Fibroblast of lung (primary cell): Measurements from ENCODE around the gene AGXT. TPM values are rescaled to one million over a fixed set of nuclear protein-coding genes. Genes with fewer than 3 reads are reported as not detected.

Source experiments
- DNase-seq, 2 donors: peaks; one replicate each; pipeline versions ENCODE4 v3.0.0 to v3.0.0-alpha.2; 2010; ENCODE audit warnings: low read depth in 2 of 2
- H2AFZ ChIP-seq: 2 replicates; pipeline ENCODE4 v1.5.1; 2012; ENCODE audit warnings: low read length, control low read depth, inconsistent platforms
- H3K27ac ChIP-seq: 2 replicates; pipeline ENCODE4 v1.5.1; 2011; ENCODE audit warnings: low read length, control low read depth; ENCODE audit not compliant: insufficient read depth
- H3K27me3 ChIP-seq: 2 replicates; pipeline ENCODE4 v1.5.1; 2011; ENCODE audit warnings: mild to moderate bottlenecking, low read length; ENCODE audit not compliant: control insufficient read depth, insufficient read depth
- H3K36me3 ChIP-seq: 2 replicates; pipeline ENCODE4 v1.5.1; 2011; ENCODE audit warnings: low read length; ENCODE audit not compliant: control insufficient read depth, insufficient read depth
- H3K4me1 ChIP-seq: 2 replicates; pipeline ENCODE4 v1.5.1; 2011; ENCODE audit warnings: low read length; ENCODE audit not compliant: control insufficient read depth, insufficient read depth; ENCODE audit errors: extremely low read depth
- H3K4me2 ChIP-seq: 2 replicates; pipeline ENCODE4 v1.5.1; 2011; ENCODE audit warnings: low read length, control low read depth; ENCODE audit not compliant: insufficient read depth; ENCODE audit errors: extremely low read depth
- H3K4me3 ChIP-seq, 4 experiments: fragments of 200-600 bp in 1 of 4; sonication (generic) in 1 of 4; replicated peaks in 1 of 4; 2 replicates each; pipeline ENCODE4 v1.5.1; 2011 to 2016; ENCODE audit warnings: low read length in 4 of 4, low read depth in 3 of 4, mild to moderate bottlenecking in 3 of 4, control low read depth in 2 of 4, inconsistent platforms in 1 of 4, mixed read lengths in 1 of 4; ENCODE audit not compliant: insufficient read depth in 1 of 4; ENCODE audit errors: control extremely low read depth in 1 of 4
- H3K79me2 ChIP-seq: 2 replicates; pipeline ENCODE4 v1.5.1; 2012; ENCODE audit warnings: mild to moderate bottlenecking, low read length, inconsistent platforms; ENCODE audit not compliant: control insufficient read depth, insufficient read depth
- H3K9ac ChIP-seq: 2 replicates; pipeline ENCODE4 v1.5.1; 2011; ENCODE audit warnings: mild to moderate bottlenecking, low read length, control low read depth; ENCODE audit not compliant: insufficient read depth
- H3K9me3 ChIP-seq: 2 replicates; pipeline ENCODE4 v1.5.1; 2012; ENCODE audit warnings: low read depth, low read length; ENCODE audit not compliant: control insufficient read depth, insufficient read depth
- H4K20me1 ChIP-seq: 2 replicates; pipeline ENCODE4 v1.5.1; 2011; ENCODE audit warnings: low read length; ENCODE audit not compliant: control insufficient read depth, insufficient read depth; ENCODE audit errors: extremely low read depth
- EZH2 ChIP-seq: IDR thresholded peaks from 2 replicates; pipeline ENCODE4 v1.5.1; 2012; ENCODE audit warnings: low read length, control low read depth, mild to moderate bottlenecking; ENCODE audit errors: missing control alignments
- polyA plus RNA-seq, 2 donors: library from polyadenylated mRNA; depleted of rRNA in 1 of 2; stranded (reverse) in 1 of 2; unstranded in 1 of 2; fragments of >200 nt; gene quantifications; 2 replicates each; pipeline ENCODE4 v1.2.1, GENCODE V29; 2011 to 2012; ENCODE audit warnings: missing spikeins in 1 of 2
- total RNA-seq: library from RNA; depleted of rRNA; stranded (reverse); fragments of >200 nt; gene quantifications from 2 replicates; pipeline ENCODE4 v1.2.1, GENCODE V29; 2014
- TF ChIP-seq, protein P1 (sequence below), 2 donors: IDR thresholded peaks in 1 of 2; conservative IDR thresholded peaks in 1 of 2; 1 replicate in 1 of 2; 2 replicates in 1 of 2; pipeline ENCODE4 v1.5.1; 2011 to 2012; ENCODE audit warnings: low read length in 2 of 2, control low read depth in 1 of 2, inconsistent platforms in 1 of 2, low read depth in 1 of 2, mild to moderate bottlenecking in 1 of 2

Gene AGXT
- total and polyA plus RNA-seq, 2 donors (not counting 1 experiment from before 2014, with no cell fraction given), result not detected

DNA sequence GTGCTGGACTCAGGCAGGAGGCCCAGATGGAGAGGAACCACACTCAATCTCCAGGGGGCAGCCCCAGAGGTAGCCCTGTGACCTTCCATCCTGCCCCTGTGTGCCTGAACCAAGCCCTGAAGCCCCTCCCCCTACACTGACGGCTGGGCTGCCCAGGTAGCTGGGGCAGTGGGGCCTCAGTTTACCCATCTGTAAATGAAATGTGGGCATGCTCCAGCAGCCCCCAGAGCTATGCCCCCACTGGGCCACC lies 53.3 kb downstream of the AGXT start:
- H2AFZ ChIP-seq, result no peak overlapping the region

DNA sequence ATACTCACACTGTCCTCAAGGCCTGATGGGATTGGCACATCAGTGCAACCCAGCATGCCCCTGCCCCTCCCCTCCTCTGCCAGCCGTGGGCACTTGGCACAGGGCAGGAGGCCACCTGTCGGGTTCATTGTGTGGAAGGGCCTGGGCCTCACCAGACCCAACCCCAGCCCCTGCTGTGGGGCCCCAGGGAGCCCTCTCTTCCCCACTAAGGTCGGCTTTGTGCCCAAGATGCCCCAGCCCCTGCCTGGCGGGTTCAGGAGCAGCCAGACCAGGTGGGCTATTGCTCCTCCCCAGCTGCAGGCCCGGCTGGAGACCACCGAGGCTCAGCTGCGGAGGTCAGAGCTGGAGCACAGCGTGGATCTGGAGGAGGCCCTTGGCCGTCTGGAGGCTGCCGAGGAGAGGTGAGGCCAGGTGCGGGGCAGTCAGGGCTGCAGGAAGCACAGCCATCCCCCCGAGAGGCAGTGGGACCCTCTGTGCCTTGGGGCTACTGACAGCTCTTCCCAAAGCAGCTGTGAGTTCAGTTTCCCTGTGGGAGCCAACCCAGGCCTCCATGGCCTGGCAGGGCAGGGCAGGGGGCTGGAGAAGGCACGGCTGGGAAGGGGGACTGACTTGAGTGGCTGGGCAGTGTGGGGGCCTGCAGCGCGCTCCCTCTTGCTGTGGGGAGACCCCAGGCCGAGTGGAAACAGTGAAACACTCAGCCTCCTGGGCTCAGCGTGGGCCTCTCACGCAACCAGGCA lies 53.8 kb downstream of the AGXT start:
- no peaks in the 10 kb centered on the region for H3K79me2 ChIP-seq
- peaks cover 25% of the 10 kb centered on the region for H3K4me1 ChIP-seq
- no peak for TF ChIP-seq EZH2
- TF ChIP-seq, protein P1, sequence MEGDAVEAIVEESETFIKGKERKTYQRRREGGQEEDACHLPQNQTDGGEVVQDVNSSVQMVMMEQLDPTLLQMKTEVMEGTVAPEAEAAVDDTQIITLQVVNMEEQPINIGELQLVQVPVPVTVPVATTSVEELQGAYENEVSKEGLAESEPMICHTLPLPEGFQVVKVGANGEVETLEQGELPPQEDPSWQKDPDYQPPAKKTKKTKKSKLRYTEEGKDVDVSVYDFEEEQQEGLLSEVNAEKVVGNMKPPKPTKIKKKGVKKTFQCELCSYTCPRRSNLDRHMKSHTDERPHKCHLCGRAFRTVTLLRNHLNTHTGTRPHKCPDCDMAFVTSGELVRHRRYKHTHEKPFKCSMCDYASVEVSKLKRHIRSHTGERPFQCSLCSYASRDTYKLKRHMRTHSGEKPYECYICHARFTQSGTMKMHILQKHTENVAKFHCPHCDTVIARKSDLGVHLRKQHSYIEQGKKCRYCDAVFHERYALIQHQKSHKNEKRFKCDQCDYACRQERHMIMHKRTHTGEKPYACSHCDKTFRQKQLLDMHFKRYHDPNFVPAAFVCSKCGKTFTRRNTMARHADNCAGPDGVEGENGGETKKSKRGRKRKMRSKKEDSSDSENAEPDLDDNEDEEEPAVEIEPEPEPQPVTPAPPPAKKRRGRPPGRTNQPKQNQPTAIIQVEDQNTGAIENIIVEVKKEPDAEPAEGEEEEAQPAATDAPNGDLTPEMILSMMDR (conservative IDR thresholded peaks at IDR 0.05 in 1 of 2, IDR thresholded peaks at IDR 0.05 in 1 of 2; ENCODE audit: low read depth in 1 of 2, low read length in 2 of 2), result no peak
- DNase-seq, result no peak
- no peak overlapping the region for H3K9ac ChIP-seq
- no peaks in the 10 kb centered on the region for H3K27me3 ChIP-seq
- H4K20me1 ChIP-seq, result no peaks in the 10 kb centered on the region
- H2AFZ ChIP-seq, result no peak overlapping the region
- H3K9me3 ChIP-seq, result no peaks in the 10 kb centered on the region
- no peak overlapping the region for H3K4me2 ChIP-seq
- no peaks in the 10 kb centered on the region for H3K36me3 ChIP-seq
- H3K27ac ChIP-seq, result peak overlapping the region; percentile 100
- H3K4me3 ChIP-seq, result no peak overlapping the region

More for the DNA sequence above, 53.3 kb downstream of the AGXT start:
- no peaks in the 10 kb centered on the region for H4K20me1 ChIP-seq
- H3K9ac ChIP-seq, result peak overlapping the region; percentile 62
- TF ChIP-seq EZH2, result no peak
- TF ChIP-seq, protein P1 (conservative IDR thresholded peaks at IDR 0.05 in 1 of 2, IDR thresholded peaks at IDR 0.05 in 1 of 2; ENCODE audit: low read depth in 1 of 2, low read length in 2 of 2), result no peak
- peak overlapping the region; percentile 100 for H3K27ac ChIP-seq
- peaks cover 30% of the 10 kb centered on the region for H3K4me1 ChIP-seq
- DNase-seq, result no peak
- no peaks in the 10 kb centered on the region for H3K9me3 ChIP-seq
- no peak overlapping the region for H3K4me2 ChIP-seq
- H3K4me3 ChIP-seq, result no peak overlapping the region
- no peaks in the 10 kb centered on the region for H3K36me3 ChIP-seq
- H3K27me3 ChIP-seq, result no peaks in the 10 kb centered on the region
- H3K79me2 ChIP-seq, result no peaks in the 10 kb centered on the region

DNA sequence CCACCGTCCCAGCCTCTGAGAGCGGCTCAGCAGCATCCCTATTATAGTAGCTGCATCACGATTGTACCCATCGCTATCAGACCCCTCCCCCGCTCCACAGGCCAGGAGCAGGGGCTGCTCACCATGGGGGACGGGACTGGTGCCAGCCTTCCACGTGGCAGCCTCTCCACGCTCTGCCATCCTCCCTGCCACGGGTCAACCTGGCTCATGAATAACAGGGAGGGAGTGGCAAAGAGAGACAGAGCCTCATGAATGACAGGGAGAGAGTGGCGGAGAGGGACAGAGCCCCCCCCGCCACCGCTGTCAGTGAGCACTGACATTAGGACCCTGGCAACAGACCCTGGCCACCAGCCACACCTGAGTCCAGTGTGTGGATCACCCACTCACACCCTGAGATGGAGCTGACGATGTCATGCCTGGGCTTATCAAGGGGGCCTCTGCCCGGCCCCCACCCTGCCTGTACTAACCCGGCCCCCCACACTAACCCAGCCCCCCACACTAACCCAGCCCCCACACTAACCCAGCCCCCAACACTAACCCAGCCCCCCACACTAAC lies 54.4 kb downstream of the AGXT start:
- DNase-seq, result peak in 1 of 2 donors; percentile 12
- Histone ChIP-seq H3K9me3 (no peaks in the 10 kb centered on the region), H3K4me1 (peaks cover 24% of the 10 kb centered on the region), H2AFZ (no peak overlapping the region), H3K79me2 (no peaks in the 10 kb centered on the region), H3K4me3 (no peak overlapping the region), H3K27ac (no peak overlapping the region), H3K4me2 (no peak overlapping the region), H3K36me3 (no peaks in the 10 kb centered on the region), H3K27me3 (no peaks in the 10 kb centered on the region), H4K20me1 (no peaks in the 10 kb centered on the region), H3K9ac (no peak overlapping the region)
- TF ChIP-seq, protein P1 (conservative IDR thresholded peaks at IDR 0.05 in 1 of 2, IDR thresholded peaks at IDR 0.05 in 1 of 2; ENCODE audit: low read depth in 1 of 2, low read length in 2 of 2), result no peak
- TF ChIP-seq EZH2, result no peak
